Esophagus squamous epithelium (tissue), 4 donors: Measurements from ENCODE around the gene GNAL.

Experiments
- POLR2A ChIP-seq, 4 donors: fragments of 450-650 bp; IDR thresholded peaks; one replicate each; pipeline ENCODE4 v1.6.1; 2017; ENCODE audit warnings: antibody characterized with exemption in 4 of 4, mild to moderate bottlenecking in 4 of 4, moderate library complexity in 3 of 4
- TF ChIP-seq, protein P1 (sequence below), 6 experiments: fragments of 450-650 bp in 4 of 6; fragments of 200-600 bp in 2 of 6; sonication (generic) in 2 of 6; IDR thresholded peaks; one replicate each; pipeline ENCODE4 v1.5.1; 2016 to 2019; ENCODE audit warnings: antibody characterized with exemption in 6 of 6, mild to moderate bottlenecking in 4 of 6, moderate library complexity in 4 of 6

DNA sequence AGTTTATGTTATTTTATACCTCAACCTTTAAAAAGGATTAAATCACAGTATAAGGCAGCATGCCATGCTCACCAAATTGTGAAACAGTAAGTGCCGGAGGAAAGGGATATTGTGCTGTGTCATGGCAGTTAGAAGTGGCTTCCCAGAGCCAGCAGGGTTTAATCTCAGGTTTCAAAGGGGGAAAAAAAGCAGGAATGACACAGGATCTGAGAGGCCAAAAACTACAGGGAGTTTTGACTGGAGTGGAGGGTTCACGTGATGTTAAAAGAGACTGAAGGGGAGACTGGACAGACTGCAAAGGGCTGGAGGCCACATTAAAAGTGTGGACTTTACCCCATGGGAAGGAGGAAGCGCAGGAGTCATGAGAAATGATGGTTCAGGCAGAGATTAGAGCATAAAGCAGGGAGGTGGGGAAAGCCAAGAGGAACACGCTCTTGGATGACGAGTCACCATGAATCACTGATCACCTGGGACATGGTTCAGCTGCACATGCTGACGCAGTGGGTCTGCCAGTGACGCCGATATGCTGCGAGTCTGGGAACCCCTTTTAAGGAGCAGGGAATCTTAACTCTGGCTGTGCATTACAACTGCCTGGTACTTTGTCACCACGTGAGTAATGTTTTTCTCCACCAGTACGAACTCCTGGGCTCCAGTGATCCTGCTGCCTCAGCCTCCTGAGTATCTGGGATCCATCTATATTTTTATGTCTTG is 168.3 kb downstream of the GNAL start:
- TF ChIP-seq, protein P1, sequence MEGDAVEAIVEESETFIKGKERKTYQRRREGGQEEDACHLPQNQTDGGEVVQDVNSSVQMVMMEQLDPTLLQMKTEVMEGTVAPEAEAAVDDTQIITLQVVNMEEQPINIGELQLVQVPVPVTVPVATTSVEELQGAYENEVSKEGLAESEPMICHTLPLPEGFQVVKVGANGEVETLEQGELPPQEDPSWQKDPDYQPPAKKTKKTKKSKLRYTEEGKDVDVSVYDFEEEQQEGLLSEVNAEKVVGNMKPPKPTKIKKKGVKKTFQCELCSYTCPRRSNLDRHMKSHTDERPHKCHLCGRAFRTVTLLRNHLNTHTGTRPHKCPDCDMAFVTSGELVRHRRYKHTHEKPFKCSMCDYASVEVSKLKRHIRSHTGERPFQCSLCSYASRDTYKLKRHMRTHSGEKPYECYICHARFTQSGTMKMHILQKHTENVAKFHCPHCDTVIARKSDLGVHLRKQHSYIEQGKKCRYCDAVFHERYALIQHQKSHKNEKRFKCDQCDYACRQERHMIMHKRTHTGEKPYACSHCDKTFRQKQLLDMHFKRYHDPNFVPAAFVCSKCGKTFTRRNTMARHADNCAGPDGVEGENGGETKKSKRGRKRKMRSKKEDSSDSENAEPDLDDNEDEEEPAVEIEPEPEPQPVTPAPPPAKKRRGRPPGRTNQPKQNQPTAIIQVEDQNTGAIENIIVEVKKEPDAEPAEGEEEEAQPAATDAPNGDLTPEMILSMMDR (IDR thresholded peaks at IDR 0.05): no peak
- no peak for TF ChIP-seq POLR2A (IDR thresholded peaks at IDR 0.05)
